HG03439 (cell line): ENCODE measurements around the gene NPIPA2.
"Not testable (repeated sequence)": the region's sequence is repeated elsewhere in the genome, so short reads cannot be mapped to it uniquely, and the experiment has no call there.

Source experiments
- ATAC-seq: cut with Tn5 transposase; IDR thresholded peaks from one replicate; pipeline ENCODE4 v1.9.1; 2021; ENCODE audit warnings: mild to moderate bottlenecking, moderate library complexity; ENCODE audit not compliant: unreplicated experiment

Gene NPIPA2

DNA sequence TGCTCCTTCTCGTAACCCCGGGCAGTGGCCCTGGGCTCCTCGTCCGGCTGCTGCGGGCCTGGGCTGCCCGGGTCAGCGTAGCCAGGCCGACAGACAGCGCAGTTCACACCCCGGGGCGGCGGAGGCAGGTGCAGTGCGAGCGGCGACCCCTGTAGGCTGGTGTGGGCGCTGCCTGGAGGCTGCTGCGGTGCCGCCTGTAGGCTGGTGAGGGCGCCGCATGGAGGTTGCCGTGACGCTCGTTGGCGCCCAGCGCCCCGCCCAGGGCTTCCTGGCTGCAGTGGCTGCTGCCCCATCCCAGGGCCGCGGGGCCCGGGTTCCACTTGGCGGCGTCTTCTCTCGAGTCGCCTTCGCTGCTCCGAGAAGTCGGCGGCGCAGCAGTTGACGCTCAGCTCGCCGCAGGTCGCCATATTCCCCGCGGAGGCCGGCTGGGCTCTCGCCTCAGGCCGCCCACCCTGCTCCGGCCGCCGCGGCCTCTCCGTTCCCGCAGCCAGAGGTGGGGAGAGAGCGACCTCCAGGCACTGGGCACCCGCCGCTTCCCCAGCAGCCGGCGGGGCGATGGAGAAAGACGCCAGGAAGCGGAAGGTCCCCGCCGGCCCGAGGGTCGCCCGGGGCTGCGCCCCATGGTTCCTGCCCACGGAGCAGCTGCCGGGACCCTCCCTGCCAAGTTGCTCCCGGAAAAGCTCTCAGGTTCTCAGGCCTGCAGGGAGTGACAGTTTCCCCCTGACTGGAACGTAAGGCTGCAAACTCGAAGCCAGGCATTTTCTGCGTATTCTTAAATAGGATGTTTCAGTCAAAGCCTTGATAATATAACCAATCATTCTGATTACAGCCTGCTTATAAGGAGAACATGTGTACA, at the start of gene NPIPA2:
TSS of gene NPIPA2 (plus strand) at position 261 of the 856 bp plus-strand sequence. CDS start 5,533 bp downstream, outside the sequence.
- ATAC-seq, result peak; percentile 98

DNA sequence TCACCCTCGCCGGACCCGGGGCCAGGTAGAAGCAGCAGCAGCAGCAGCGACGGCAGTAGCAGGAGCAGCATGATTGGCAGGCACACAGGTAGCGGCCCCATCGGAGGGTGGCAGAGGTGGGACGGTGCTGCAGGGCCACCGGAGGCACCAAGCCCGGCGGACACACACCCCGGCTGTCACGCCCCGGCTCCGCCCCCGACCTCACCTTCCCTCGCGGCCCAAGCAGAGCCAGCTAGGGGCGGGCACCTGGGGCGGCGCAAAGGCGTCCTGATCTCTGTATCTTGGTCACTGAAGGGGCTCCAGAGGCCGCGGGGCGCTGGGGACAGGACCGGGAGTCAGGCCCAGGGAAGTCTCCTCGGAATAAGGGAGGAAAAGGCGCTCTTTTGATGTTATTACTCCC, 48.2 kb upstream of the NPIPA2 start, which contains the start of gene PLA2G10:
TSS of gene PLA2G10 (minus strand) at position 180 of the 400 bp plus-strand sequence. CDS start at position 101, 79 bp downstream.
- ATAC-seq, result not testable (repeated sequence)

DNA sequence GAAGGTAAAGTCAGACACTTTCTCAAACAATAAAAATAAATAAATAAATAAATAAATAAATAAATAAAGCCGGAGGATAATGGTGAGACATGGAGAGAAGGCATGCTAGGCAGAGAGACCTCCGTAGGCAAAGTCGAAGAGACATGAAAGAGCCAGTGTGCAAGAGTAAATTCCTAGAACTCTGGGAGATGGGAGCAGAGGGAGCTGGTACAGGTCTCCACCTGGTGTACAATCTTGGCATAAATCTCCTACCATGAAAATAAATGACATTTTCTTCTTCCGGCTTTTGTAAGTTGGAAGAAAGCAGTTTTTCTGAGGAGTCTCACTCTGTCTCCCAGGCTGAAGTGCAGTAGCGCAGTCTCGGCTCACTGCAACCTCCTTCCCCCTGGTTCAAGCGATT, 40.5 kb upstream of the NPIPA2 start:
- ATAC-seq, result not testable (repeated sequence)

DNA sequence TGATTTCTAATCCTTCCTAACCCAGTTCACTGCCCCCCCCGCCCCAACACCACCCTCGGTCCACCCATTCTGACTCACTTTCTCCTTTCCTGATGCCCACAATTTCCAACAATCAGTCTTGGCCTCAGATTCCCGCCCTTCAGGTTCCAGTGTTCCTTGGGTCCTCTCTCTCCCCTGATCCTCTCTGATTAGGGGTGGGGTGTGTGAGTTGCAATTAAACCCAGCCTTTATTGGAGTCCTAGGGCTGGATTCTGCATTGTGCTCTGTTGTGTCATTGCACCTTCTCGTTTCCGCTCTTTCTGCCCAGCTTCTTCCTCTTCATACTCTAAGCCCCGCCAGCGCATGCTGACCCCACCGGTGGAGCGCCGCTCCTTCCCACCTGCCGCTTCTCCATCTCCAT, 39.7 kb upstream of the NPIPA2 start:
- not testable (repeated sequence) for ATAC-seq

DNA sequence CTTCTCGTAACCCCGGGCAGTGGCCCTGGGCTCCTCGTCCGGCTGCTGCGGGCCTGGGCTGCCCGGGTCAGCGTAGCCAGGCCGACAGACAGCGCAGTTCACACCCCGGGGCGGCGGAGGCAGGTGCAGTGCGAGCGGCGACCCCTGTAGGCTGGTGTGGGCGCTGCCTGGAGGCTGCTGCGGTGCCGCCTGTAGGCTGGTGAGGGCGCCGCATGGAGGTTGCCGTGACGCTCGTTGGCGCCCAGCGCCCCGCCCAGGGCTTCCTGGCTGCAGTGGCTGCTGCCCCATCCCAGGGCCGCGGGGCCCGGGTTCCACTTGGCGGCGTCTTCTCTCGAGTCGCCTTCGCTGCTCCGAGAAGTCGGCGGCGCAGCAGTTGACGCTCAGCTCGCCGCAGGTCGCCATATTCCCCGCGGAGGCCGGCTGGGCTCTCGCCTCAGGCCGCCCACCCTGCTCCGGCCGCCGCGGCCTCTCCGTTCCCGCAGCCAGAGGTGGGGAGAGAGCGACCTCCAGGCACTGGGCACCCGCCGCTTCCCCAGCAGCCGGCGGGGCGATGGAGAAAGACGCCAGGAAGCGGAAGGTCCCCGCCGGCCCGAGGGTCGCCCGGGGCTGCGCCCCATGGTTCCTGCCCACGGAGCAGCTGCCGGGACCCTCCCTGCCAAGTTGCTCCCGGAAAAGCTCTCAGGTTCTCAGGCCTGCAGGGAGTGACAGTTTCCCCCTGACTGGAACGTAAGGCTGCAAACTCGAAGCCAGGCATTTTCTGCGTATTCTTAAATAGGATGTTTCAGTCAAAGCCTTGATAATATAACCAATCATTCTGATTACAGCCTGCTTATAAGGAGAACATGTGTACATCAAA, 38.9 kb upstream of the NPIPA2 start, which contains the start of gene NPIPA3:
TSS of gene NPIPA3 (plus strand) at position 256 of the 856 bp plus-strand sequence. CDS start 5,533 bp downstream, outside the sequence.
- peak; percentile 95 for ATAC-seq

DNA sequence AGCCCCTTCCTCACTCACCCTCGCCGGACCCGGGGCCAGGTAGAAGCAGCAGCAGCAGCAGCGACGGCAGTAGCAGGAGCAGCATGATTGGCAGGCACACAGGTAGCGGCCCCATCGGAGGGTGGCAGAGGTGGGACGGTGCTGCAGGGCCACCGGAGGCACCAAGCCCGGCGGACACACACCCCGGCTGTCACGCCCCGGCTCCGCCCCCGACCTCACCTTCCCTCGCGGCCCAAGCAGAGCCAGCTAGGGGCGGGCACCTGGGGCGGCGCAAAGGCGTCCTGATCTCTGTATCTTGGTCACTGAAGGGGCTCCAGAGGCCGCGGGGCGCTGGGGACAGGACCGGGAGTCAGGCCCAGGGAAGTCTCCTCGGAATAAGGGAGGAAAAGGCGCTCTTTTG, 9.1 kb upstream of the NPIPA2 start:
- not testable (repeated sequence) for ATAC-seq

DNA sequence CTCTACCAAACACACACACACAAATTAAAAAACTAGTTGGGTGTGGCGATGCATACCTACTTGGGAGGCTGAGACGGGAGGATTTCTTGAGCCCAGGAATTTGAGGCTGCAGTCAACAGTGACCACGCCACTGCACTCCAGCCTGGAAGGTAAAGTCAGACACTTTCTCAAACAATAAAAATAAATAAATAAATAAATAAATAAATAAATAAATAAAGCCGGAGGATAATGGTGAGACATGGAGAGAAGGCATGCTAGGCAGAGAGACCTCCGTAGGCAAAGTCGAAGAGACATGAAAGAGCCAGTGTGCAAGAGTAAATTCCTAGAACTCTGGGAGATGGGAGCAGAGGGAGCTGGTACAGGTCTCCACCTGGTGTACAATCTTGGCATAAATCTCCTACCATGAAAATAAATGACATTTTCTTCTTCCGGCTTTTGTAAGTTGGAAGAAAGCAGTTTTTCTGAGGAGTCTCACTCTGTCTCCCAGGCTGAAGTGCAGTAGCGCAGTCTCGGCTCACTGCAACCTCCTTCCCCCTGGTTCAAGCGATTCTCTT, 1.4 kb upstream of the NPIPA2 start:
- not testable (repeated sequence) for ATAC-seq

DNA sequence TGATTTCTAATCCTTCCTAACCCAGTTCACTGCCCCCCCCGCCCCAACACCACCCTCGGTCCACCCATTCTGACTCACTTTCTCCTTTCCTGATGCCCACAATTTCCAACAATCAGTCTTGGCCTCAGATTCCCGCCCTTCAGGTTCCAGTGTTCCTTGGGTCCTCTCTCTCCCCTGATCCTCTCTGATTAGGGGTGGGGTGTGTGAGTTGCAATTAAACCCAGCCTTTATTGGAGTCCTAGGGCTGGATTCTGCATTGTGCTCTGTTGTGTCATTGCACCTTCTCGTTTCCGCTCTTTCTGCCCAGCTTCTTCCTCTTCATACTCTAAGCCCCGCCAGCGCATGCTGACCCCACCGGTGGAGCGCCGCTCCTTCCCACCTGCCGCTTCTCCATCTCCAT, 539 bp upstream of the NPIPA2 start:
- not testable (repeated sequence) for ATAC-seq

DNA sequence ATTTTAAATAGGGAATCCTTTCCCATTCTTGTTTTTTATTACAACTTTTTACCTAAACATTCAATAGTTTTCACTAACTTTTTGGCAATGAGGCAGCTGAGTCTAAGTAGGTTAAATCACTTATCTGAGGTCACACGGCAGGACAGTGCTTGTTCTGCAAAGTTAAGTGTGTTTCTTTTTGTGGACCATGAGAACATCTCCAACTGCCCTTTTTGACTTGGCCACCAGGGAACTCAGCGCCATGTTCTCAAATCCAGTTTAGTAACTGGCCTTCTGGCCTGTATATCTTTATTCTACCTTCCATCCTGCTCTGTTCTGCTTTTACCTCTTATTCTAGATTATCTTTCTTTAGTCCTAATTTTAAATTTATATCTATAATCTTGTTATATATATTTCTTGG, 31.3 kb downstream of the NPIPA2 start:
- not testable (repeated sequence) for ATAC-seq

DNA sequence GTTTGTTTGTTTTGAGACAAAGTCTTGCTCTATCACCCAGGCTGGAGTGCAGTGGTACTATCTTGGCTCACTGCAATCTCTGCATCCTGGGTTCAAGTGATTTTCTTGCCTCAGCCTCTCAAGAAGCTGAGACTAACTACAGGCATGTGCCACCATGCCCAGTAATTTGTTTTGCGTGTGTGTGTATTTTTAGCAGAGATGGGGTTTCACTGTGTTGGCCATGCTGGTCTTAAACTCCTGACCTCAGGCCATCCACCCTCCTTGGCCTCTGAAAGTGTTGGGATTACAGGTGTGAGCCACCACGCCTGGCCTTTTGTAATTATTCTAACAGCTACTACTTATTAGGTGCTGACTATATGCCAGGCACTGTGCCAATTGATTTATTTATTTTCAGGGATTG, 33.3 kb downstream of the NPIPA2 start:
- ATAC-seq, result not testable (repeated sequence)

DNA sequence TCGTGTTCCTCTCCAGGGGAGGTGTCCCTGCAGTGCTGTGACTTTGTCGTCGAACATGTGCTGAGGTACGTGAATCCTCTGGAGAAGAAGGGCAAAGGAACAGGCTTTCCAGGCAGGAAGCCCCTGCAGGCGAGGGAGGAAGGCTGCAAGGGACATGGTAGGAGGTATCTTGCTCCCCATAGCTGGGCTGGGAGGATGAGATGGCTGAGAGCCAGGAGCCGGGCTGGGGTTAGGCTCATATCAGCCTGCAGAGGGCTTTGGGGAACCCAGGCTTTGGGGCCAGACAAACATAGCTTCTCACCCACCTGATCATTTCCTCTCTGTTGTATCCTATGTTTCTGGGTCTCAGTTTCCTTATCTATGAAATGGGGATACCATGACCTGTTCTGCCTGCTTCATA, 34.4 kb downstream of the NPIPA2 start:
- ATAC-seq, result not testable (repeated sequence)

DNA sequence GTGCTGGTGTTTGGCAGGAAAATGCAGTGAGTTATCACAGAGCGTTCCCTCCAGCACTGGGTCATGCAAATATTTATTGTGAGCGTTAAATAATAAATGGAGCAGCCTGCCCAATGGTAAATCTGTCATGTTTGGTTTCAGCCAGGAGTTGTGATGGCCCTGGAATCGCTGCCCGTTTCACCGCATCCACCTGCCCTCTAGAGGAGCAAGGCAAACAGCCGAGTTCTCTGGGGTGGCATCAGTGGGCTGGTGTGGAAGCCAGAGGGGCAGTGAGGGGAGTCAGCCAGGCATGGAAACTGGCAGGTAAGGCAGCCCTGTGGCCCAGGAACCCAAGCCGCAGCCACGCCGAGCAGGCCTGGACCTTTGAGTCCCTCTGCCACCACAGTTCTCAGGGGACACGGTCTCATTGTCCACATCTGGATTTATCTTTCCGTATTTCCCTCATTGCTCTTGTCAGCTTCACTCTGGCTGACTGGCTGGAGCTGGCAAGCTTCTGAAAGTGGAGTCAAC, 37.1 kb downstream of the NPIPA2 start:
- ATAC-seq, result not testable (repeated sequence)

DNA sequence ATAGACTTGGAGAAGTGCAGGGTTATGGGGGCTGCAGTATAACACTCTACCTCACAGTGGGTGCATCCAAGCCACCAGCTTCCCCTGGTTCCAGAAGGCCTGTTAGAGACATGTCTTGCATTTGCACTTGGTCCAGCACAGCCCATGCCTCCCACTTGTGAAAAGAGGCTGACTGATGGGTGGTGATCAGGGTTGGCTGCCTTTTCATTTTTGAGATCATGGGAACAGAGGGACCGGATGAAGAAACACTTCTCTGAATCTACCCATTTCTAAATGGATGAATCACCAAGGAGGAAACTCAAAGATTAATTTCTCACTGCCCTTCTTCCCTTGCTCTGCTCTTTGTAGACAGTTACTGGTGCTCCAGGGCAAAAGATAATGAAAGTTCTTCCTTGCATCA, 43.8 kb downstream of the NPIPA2 start:
- not testable (repeated sequence) for ATAC-seq

DNA sequence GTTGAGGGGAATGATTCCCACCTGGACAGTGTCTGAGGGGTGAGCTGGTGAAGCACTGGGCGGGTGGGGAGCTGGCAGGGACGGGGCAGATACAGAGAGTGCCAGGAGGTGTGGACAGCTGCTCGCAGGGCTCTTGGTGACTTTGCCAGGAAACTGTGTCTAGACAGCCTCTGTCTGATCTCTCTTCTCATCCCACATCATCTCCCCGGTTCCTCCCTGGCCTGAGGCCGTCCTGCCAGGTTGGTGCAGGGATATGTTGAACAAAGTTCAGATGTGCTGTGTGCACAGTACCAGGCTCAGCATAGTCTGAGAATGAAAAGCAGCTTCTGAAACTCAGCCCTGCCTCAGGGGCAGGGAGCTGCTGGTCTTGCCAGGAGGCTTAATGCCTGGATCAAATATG, 47.2 kb downstream of the NPIPA2 start:
- ATAC-seq, result not testable (repeated sequence)

DNA sequence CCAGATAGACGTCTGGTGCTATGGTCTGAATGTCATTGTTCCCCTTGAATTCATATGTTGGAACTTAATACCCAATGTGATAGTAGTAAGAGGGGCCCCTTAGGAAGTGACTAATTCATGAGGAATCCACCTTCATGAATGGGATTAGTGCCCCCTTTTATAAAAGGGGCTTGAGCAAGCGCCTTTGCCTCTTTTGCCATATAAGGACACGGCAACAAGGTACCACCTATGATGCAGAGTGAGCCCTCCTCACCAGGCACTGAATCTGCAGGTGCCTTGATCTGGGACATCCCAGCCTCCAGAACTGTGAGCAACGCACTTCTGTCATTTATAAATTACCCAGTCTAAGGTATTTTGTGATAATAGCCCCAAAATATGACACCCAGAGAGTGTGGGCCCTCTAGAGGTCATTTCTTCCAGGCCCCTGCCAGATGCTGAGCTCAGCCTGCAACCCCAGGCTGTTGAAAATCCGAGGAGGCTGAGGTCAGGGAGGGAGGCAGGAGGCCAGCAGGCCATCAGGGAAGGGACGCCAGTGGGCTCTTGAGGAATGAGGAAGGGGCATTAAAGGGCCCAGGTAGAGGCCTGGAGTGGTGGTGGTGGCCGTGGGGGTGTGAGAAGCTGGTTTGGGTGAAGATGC, 48.1 kb downstream of the NPIPA2 start:
- not testable (repeated sequence) for ATAC-seq

DNA sequence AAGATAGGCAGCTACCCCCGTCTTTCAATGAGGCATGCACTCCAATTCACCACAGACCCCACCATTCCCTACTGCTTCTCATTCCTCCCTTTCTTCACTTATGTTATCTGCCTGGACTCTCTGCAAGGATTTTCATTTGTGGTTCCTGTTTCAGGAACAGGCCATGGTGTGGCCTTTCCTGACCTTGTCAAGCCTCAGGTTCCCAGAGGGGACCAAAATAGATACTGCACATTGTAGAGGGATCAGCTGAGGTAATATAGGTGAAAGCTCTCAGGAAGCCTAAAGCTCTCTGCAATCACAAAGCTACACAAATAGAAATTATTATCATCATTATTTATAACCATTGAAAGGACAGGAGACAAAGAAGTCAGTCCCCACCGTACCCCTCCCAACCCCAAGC, 50.6 kb downstream of the NPIPA2 start:
- ATAC-seq, result not testable (repeated sequence)

DNA sequence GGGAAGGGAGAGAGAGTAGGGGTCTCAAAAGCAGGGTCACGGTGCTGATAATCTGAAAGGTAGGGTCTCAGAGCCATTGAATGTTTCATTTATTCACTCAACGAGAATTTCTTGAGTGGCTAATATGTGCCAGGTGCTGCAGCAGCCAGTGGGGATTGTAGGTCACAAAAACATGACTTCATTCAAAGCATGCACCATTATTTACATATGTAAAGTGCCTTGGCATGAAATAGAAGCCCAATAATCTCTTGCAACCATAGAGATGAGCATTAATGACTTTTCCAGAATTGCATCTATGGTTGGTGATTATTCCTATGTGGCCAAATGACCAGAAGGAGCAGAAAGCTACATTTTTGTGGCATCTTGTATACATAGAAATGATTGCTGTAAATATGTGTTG, 55.2 kb downstream of the NPIPA2 start:
- not testable (repeated sequence) for ATAC-seq

DNA sequence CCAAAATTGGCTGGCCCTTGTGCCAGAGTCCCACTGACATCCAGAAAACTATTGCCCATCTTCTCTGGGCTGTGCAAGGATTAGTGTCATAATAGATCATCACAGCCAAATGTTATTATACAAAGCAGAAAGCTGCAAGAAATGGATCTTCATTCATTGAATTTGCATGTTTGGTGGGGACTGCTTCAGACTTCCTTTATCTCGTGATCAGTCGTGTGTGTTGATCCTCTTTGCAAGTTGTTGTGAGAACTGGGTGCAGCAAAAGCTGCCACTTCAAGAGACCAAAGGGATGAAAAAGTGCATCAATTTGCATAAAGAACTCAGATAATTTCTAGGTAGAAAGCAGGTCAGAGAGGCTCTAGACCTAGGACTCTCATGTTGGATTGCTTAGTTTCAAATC, 61.2 kb downstream of the NPIPA2 start:
- not testable (repeated sequence) for ATAC-seq

DNA sequence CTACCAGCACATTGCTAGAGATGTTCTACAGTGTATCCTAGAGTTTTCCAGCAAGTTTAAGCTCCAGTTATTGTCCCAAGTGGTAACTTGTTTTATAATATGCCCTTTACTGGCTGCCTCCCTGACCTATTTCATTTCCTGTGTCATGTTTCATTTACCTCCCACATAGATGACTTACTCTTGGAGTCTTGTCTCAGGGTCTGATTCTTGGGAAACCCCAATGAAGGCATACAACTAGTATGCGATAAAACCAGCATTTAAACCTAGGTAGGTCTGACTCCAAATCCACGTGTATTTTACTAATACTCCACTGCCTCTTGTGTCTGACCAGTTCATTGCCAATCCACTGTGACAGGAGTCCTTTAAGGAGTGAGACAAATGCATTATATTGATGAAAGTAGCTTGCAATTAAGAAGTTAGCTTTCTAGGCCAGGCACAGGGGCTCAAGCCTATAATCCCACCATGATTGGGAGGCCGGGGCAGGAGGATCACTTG, 64.9 kb downstream of the NPIPA2 start:
- ATAC-seq, result not testable (repeated sequence)

DNA sequence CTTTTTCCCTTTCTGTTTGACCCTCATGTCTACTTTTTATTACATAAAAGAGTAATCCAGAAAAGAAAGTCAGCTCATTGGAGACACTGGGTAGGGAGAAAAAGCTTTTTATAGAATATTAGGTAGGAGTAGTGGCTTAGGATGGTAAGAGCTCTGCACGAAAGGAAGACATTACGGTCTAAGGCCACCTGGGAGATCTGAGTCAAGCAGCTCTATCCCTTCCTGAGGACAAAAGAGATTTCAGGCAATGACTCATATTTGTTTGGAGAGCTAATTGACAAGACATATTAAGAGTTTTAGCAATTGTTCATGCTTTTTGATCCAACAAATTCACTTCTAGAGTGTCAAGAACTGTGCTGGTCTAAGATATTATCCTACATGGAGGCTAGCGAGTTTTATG, 71.6 kb downstream of the NPIPA2 start:
- not testable (repeated sequence) for ATAC-seq
